Left ventricle myocardium inferior (tissue), 1 donor: Measurements from ENCODE around the gene ALMS1. TPM values are rescaled to one million over a fixed set of nuclear protein-coding genes. Genes with fewer than 3 reads are reported as not detected.

Experiments used
- DNase-seq: peaks from one replicate; pipeline ENCODE4 v3.0.0-alpha.2; 2020
- H3K27ac ChIP-seq: fragments of 200-600 bp; replicated peaks from 2 replicates; pipeline ENCODE4 v1.8.0; 2021
- H3K27me3 ChIP-seq: fragments of 200-600 bp; 2 replicates; pipeline ENCODE4 v1.8.0; 2021; ENCODE audit warnings: low read depth
- H3K36me3 ChIP-seq: fragments of 200-600 bp; 2 replicates; pipeline ENCODE4 v1.8.0; 2021
- H3K4me1 ChIP-seq: fragments of 200-600 bp; 2 replicates; pipeline ENCODE4 v1.8.0; 2021
- H3K4me3 ChIP-seq: fragments of 200-600 bp; 2 replicates; pipeline ENCODE4 v1.8.0; 2021; ENCODE audit warnings: mild to moderate bottlenecking, moderate library complexity
- H3K9me3 ChIP-seq: fragments of 200-600 bp; replicated peaks from 2 replicates; pipeline ENCODE4 v1.8.0; 2021
- CTCF ChIP-seq: fragments of 200-600 bp; IDR thresholded peaks from 2 replicates; pipeline ENCODE4 v1.8.0; 2021; ENCODE audit warnings: antibody characterized with exemption, mild to moderate bottlenecking, borderline replicate concordance
- intact Hi-C: fragments of 100-400 bp; cut with micrococcal nuclease; formaldehyde crosslinking; loops from one replicate; pipeline ENCODE4 v1.11.0; 2022
- total RNA-seq: library from RNA; stranded (reverse); fragmentation: NEBNext Ultra II Directional; extraction: Animal tissue kit (Norgen Biotek cat#: 25700); gene quantifications from one replicate; pipeline ENCODE4 v1.2.1, GENCODE V29; 2021
- donor health status: DM: no; HTN: yes; CAD: no; lungs with severe emphysema.

Gene ALMS1
- total RNA-seq, 1 donor from 2014 or later = 7.7 TPM

GRCh38 chr2:73368781-73369180 lies 16.9 kb upstream of the ALMS1 start:
- intact Hi-C loops = no loop called here
- Histone ChIP-seq H3K36me3 (no peaks in the 10 kb centered on the region), H3K27ac (no peak overlapping the region)

GRCh38 chr2:73370348-73370747 lies 15.3 kb upstream of the ALMS1 start:
- intact Hi-C loops = no loop called here
- DNase-seq = no peak
- Histone ChIP-seq H3K4me1 (no peaks in the 10 kb centered on the region), H3K27me3 (peaks cover 45% of the 10 kb centered on the region), H3K4me3 (no peak overlapping the region), H3K36me3 (no peaks in the 10 kb centered on the region), H3K27ac (no peak overlapping the region), H3K9me3 (peaks cover 6% of the 10 kb centered on the region)
- no peak for TF ChIP-seq CTCF

More at GRCh38 chr2:73368781-73369180, 16.9 kb upstream of the ALMS1 start:
- Histone ChIP-seq H3K27me3 (peaks cover 29% of the 10 kb centered on the region), H3K4me3 (no peak overlapping the region), H3K4me1 (no peaks in the 10 kb centered on the region), H3K9me3 (peaks cover 6% of the 10 kb centered on the region)
- TF ChIP-seq CTCF = no peak
- DNase-seq = no peak

GRCh38 chr2:73373344-73373743 lies 12.3 kb upstream of the ALMS1 start:
- H3K4me1 ChIP-seq = no peaks in the 10 kb centered on the region
- H3K4me3 ChIP-seq = no peak overlapping the region
- no peaks in the 10 kb centered on the region for H3K36me3 ChIP-seq
- no peak for DNase-seq
- no peak overlapping the region for H3K27ac ChIP-seq
- intact Hi-C loops = no loop called here
- no peak for TF ChIP-seq CTCF
- no peaks in the 10 kb centered on the region for H3K9me3 ChIP-seq
- H3K27me3 ChIP-seq = peaks cover 73% of the 10 kb centered on the region

GRCh38 chr2:73374269-73374668 lies 11.4 kb upstream of the ALMS1 start:
- no peaks in the 10 kb centered on the region for H3K9me3 ChIP-seq
- H3K36me3 ChIP-seq = no peaks in the 10 kb centered on the region
- no peak overlapping the region for H3K4me3 ChIP-seq
- no peak overlapping the region for H3K27ac ChIP-seq
- no peak for TF ChIP-seq CTCF
- intact Hi-C loops = no loop called here
- no peak for DNase-seq
- H3K4me1 ChIP-seq = no peaks in the 10 kb centered on the region
- peaks cover 82% of the 10 kb centered on the region for H3K27me3 ChIP-seq

GRCh38 chr2:73376681-73377080 lies 9.0 kb upstream of the ALMS1 start:
- H3K27ac ChIP-seq = no peak overlapping the region
- H3K36me3 ChIP-seq = no peaks in the 10 kb centered on the region
- intact Hi-C loops = no loop called here
- TF ChIP-seq CTCF = no peak
- H3K27me3 ChIP-seq = peaks cover 87% of the 10 kb centered on the region
- no peak overlapping the region for H3K4me3 ChIP-seq
- no peaks in the 10 kb centered on the region for H3K9me3 ChIP-seq
- H3K4me1 ChIP-seq = no peaks in the 10 kb centered on the region
- DNase-seq = no peak

GRCh38 chr2:73383036-73383435 lies 2.6 kb upstream of the ALMS1 start:
- H3K4me3 ChIP-seq = no peak overlapping the region
- no peak overlapping the region for H3K27ac ChIP-seq
- H3K4me1 ChIP-seq = peaks cover 25% of the 10 kb centered on the region
- intact Hi-C loops = no loop called here
- DNase-seq = no peak
- H3K36me3 ChIP-seq = no peaks in the 10 kb centered on the region
- H3K9me3 ChIP-seq = no peaks in the 10 kb centered on the region
- peaks cover 27% of the 10 kb centered on the region for H3K27me3 ChIP-seq
- no peak for TF ChIP-seq CTCF
